Measurements from ENCODE around the gene PARP12.

PARP12 gene

DNA sequence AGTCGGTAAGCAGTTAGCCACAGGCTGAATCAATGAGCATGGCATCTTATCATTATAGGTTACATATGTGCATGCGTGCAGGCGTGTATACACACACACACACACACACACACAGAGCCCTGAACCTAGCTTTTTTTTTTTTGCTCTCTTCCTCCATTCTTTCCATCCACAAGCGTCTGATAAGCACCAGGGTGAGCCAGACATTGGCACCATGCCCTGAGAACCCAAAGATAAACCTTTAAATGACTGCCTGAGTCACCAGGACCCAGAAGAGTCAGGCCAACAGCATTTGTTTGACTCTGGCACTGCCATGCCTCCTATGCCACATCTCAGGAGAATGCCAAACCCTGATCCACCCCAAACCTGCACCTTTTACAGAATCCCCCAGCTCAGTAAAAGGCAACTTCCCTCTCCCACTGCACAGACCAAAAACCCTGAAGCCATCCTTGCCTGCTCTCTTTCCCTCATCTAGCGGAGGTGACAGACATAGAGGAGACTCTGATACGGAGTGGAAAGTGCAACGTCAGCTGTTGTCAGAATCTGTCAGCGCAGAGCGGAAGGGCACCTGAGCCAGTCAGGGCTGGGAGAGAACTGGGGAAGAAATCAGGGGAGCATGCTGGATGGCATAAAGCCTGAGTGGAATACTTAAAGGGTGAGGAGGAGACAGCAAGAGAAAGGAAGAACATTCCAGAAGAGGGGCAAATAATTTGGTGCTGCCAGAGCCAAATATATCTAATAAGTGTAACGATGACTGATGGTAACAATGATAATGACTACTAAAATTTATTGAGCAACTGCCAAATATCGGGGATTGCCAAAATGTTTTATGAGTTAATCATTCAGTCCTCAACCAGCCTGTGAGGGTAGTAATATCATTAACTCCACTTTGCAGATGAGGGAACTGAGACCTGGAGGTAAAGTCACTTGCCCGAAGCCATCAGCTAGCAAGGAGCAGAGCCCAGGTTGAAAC lies 3.2 kb downstream of the PARP12 start:
- DNase-seq, result no peak

DNA sequence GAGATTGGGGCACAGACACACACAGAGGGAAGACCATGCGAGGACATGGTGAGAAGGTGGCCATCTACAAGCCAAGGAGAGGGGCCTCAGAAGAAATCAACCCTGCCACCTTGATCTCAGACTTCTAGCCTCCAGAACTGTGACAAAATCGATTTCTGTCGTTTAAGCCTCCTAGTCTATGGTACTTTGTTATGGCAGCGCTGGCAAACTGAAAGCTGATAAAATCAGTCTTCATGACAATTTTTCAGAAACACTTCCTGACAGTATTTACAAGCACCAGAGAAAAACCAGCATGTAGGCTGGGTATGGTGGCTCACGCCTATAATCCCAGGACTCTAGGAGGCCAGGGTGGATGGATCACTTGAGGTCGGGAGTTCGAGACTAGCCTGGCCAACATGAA lies 4.2 kb downstream of the PARP12 start:
- DNase-seq, result no peak

DNA sequence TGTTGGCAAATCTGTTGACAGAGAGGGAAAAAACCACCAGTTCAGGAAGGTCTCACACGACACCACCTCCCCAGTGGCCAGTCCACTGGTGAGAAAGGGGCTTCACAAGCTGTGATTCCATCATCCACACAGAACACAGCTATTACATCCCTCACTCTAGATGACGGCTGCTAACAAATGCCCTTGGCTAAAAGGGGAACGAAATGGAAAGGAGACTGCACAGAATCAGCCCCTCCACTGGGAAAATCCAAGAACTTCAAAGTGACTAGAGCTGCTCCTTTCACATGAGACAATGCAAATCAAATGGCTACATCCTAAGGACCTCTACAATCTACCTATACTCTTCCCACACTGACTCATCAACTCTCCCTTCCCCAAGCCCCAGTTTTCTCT lies 5.6 kb downstream of the PARP12 start:
- DNase-seq, result no peak

DNA sequence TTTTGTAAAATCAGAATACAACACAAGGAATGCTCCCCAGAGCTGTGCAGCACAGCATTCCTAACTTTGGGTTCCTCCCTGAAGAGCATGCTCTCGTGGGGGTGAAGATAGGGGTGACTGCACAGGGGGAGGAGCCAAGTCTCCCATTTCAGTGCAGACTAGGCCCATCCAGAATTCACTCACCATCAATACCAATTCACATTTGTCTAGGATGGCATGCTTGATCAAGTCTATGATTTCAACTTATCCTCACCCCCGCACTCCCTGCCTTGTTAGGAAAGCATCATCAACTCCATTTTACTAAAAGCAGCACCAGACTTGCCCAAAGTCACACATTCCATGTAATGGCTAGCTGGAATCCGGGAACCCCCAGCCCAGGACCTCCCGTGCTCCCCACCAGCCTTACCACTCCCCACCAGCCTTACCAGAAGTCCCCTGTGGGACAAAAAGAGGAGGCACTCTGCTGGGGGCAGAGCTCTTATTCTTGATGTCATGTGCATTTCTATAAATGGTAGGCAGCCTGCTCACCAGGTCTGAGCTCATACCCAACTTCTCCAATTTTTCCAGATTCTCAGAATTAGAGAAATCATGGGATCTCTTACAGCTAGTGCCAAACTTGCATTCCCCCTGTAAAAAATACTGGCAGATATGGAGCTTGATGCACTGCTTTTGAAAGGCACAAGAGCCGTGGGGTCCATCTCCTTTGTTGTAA lies 6.2 kb downstream of the PARP12 start:
- no peak for DNase-seq

DNA sequence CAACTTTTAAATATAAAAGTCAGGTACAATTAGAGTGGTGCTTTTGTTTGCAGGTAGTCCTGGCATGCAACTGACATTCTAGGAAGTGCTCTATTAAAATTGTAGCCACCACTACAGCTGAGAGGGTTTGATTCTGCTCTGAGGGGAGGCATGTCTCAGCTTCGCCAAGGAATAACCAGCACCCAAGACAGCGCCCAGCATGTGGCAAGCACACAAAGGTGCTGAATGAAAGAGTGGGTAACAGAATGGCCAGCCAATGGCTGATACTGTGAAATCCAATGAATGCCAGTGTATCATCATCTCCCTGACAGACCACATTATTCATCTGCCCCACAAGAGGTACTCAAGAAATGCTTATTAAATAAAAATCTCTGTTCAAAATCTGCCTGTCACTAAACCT lies 6.9 kb downstream of the PARP12 start:
- DNase-seq, result no peak

DNA sequence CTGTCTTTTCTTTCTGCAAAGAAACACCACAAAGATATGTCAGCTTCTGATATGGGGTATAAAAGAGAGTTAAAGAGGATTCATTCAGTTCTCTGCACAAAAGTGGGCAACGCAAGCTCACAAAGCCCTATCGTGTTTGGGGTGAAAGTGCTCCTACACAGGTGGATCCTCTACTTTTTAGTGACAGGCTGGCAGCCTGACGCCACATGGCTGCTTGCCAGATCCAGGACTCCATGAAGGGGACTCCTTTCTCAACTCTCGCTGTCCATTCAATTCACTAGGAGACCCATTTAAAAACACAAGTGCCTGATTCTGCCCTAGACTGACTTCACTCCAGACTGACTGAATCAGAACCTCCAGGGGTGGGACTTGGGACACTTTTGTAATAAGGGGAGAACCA lies 8.0 kb downstream of the PARP12 start:
- DNase-seq, result no peak

DNA sequence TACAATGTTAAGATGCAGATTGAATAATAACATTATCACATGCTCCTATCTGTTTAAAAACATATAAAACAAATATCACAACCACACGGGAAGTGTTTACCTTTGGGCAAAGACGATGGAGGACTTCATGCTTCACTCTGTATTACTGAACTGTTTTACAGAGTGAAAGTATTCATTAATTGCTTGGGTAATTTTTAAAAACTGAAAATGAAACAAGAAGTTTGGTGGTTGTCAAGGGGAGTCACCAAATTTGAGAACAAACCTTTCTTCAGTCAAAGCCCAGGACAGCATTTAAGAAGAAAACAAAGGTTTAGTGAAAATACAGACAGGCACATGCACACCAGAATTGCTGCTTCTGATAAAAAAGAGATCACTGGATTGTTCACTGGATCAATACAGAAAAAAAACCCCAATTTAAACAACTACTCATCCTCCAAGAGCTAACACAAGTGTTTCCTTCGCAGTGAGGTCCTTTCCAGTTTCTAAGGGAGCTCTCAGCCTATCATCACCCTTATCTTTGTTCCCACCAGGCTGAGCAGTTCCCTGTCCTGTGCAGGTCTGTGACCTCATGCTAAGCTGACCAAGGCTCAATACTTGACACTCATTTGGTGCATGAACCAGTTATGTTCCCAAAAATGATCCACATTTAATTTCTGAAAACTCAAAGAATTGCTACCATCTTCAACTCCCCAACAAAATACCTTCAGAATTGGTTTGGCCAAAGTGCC lies 8.8 kb downstream of the PARP12 start:
- no peak for DNase-seq

DNA sequence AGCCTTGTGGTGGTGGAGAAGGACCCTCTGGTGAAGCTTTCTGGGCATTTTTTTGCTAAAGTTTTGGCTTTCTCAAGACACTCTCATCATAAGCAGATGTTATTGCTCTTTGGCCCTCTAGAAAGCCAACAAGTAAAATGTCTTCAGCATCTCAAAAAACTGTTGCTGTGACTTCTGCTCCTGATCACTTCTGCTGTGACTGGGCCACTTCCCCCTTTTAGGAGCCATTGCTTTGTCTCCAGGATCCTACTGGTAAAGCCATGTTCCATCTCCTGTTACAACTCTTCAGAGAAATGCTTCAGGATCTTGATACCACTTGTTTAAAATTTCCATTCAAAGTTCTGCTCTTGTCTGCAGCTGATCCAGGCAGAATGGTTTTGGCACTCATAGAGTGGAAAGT lies 10.9 kb downstream of the PARP12 start:
- no peak for DNase-seq

DNA sequence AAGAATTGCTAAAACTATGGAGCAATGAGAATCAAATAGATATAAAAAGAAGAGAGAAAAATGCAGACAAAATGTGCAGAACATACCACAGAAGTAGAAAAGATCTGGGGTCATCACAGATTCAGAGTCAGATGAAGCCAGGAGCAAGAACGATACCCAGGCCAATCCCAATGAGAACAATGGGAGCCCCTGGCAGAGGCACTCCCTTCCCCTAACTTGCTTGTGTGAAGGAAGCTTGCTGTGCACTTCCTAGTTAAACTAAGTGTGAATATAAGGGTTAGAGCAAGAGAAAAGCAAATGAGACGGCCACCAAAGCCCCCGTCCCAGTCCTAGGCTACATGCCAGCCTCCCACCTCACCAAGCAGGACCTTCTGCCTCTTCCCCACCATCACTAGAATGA lies 12.7 kb downstream of the PARP12 start:
- DNase-seq, result no peak

DNA sequence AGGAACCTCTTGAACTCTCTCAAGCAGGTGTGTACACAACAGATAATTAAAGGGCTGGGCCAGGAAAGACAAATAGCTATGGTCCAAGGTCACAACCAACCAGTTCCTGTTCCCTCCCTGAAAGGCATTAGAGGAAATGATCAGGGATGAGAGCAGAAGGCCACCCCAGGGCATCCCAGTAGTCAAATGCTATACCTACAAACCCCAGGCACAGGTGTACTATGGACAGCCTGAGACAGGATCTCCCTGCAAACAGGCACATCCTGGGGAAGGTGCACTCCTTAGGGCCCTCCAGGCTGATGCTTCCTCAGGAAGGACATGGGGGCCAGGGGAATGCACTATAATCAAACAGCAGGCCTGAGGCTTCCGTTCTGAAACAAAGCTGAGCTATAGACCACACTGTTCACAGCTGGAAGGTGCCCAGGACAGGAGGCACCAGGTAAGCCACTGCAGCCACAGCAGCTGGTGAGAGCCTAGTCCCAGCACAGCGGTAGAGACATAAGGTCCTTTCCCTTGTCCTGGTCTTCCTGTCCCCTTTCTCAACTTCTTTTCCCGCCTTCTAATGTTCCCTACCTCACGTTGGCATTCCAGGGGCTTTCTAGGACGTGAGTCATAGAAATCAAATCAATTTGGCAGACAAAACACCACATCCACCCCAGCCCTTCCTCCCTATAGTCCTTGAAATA lies 13.3 kb downstream of the PARP12 start:
- peak in 2 of 3 experiments; percentile 44 to 84 for DNase-seq

DNA sequence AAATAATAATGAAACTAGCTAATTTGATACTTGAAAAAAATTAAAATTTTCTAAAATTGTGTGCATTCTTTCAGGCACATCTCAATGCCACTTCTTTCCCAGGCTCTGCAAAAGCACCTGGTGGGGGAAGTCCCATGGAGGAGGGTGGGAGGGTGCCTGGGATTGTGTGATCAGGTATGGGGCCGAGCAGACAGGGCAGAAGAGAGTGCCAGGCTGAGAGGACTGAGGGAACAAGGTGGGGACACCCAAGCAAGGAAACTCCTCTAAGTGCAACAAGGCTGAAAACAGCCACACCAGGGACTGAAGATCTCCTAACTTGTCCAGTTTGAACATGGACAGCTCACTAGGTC lies 13.8 kb downstream of the PARP12 start:
- DNase-seq, result no peak

DNA sequence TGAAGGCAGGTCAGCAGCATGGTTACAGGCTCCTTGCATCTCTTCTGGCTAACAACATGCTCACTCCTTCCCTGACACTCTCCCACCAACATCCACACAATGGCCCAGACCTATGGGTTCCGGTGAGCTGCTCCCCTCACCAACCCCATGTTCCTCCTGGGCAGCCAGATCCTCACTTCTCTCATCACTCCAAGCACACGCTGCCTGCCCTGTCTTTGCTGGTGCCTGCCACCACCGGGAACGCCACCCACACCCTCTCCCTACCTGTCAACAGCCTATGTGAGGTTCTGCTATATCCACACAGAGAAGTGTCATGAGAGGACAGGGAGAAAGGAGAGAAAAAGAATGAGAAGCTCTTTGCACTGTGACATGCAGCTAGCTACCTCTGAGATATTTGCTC lies 14.6 kb downstream of the PARP12 start:
- DNase-seq, result no peak

DNA sequence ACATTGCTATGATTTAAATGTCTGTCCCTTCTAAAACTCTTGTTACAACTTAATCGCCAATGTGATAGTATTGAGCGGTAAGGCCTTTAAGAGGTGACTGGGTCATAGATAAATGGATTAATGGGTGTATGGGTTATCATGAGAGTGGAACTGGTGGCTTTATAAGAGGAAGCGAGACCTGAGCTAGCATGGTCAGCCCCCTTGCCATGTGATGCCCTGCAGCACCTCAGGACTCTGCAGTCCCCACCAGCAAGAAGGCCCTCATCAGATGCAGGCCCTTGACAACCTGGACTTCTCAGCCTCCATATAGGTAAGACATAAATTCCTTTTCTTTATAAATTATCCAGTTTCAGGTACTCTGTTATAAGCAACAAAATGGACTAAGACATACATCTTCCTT lies 15.6 kb downstream of the PARP12 start:
- no peak for DNase-seq

DNA sequence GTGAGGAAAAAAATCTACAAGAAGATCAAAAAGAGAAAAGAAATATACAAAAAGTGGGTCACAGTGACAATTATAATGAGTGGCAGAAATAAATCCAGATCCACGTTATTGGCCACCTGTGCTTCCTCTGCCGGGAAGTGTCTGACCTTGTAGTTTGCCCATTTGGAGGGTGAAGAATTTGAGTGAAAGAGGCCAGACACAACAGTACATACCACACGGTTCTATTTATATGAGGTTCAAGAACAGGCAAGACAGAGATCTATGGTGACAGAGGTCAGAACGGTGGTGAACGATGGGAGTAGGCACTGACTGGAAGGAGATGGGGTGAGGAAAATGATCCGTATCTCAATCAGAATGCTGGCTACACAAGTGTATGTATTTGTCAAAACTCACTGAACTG lies 17.1 kb downstream of the PARP12 start:
- no peak for DNase-seq

DNA sequence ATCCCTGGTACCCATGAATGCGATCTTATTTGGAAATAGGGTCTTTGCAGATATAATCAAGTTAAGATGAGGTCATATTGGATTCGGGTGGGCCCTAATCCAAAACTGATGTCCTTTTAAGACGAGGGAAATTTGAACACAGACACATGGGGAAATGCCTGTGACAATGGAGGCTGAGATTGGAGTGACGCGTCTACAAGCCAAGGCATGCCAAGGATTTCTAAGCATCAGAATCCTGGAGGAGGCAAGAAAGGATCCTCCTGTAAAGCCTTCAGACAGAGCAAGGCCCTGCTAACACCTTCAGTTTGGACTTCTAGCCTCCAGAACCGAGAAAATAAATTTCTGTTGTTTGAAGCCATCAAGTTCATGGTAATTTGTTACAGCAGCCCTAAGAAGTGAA lies 18.5 kb downstream of the PARP12 start:
- DNase-seq, result no peak

DNA sequence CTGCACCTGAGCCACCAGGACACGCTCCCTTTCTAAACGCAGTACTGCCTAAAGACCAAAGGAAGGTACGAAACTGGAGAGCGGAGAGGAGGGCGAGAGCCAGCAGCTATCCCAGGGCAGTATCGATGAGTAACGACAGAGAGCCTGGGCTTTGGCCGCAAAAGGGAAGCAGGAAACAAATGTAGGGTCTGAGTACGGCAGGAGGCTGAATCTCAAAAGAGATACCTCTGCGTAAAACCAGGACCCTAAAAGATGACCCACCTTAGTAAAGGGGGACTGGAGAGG lies 20.4 kb downstream of the PARP12 start:
- no peak for DNase-seq

DNA sequence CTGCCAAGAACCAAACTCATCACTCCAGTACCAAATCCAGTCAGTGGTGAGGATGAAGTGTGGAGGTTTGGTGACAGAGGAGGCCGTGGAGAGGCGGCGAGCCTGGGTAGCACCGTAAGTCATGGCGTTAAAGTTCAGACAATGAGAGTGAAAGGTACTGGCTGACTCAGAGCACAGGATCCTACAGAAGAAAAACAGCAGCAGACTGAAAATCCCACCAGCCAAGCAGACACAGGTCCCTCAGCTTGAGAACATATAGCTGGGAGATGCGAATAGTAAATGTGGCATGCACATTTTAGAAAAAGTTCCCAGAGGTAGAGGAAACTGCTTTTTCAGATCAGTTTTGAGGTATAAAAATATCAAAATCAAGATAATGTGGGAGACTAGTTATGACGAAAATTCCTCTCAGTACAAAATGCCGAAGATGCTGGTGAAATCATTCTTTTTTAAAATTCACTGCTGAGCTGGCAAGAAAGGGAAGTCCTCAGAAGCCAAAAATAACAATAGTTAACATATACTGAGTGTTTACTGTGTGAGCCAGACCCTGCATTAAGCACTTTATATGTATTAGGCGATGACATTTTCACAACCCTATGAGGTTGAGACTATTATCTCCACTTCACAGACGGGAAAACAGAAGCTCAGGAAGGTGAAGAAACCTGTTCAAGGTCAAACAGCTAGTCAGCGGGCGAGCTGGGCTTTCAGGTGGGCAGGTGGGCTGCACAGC lies 20.9 kb downstream of the PARP12 start:
- DNase-seq, result no peak

DNA sequence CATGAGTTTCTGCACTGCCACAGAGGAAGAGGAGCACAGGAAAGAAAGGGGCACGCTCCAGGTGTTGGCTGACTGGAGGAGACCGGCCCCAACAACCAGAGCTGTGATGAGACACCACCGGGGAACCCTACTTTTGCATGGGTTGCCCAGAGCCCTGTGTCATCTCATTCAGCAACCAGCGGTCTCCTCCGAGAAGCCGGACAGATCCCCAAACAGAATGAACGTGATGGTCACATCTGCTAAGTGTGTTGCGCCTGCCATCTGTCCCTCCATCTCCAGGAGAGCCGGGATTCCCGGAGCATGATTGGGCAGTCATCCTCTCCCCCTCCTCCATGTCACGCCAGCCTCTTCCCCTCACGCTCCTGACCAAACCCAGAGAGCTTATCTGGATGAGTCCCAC lies 22.9 kb downstream of the PARP12 start:
- no peak for DNase-seq

DNA sequence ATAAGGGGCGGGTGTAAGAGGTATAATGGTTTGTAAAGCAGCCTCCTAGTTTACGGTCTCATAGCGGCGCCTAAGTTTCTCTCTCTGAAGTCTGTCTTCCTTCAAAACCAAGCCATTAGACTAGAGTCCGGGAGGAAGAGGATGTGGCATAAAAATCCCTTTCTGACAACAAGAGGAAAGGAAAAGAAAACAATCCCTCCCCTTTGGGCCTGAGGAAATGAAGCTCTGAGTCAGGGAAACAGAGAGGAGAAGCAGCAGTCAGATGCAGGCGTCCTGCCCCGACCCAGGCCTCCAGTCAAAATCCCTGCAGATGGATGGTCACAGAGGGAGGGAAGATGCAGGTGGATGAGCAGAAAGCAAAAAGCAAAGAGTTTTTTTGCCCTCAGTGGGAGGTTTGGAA lies 23.7 kb downstream of the PARP12 start:
- DNase-seq, result no peak

DNA sequence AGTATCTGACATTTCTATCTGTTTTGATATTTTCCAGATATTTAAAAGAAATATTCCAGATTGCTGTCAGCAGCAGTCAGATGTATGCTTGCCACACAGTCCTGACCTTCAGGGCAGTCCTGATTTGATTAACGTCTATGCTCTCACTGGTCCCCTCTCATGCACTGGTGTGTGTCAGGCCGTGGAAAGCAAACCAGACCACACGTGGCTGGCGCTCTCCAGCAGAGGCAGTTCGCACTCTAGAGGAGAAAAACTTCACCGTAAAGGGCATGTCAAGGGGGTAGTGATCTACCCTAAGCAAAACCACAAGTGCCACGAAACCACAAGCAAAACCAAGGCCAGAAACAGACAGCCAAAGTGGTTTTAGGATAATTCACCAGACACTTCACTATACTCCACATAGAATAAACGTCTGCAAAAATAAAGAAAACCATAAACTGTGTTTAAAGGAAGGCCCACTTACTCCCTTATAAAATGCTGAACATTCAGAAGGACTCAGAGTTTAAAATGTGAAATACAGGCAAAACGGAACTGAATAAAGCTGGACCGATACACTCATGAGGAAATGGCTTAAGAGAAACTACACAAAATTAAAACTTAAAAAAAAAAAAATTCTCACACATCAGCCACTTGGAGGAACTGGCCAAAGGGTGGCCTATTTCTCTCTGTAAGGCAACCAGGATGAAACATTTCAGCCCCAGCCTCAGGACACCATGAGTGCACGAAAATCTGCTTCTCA lies 26.4 kb downstream of the PARP12 start:
- peak in 1 of 3 experiments; percentile 44 for DNase-seq

DNA sequence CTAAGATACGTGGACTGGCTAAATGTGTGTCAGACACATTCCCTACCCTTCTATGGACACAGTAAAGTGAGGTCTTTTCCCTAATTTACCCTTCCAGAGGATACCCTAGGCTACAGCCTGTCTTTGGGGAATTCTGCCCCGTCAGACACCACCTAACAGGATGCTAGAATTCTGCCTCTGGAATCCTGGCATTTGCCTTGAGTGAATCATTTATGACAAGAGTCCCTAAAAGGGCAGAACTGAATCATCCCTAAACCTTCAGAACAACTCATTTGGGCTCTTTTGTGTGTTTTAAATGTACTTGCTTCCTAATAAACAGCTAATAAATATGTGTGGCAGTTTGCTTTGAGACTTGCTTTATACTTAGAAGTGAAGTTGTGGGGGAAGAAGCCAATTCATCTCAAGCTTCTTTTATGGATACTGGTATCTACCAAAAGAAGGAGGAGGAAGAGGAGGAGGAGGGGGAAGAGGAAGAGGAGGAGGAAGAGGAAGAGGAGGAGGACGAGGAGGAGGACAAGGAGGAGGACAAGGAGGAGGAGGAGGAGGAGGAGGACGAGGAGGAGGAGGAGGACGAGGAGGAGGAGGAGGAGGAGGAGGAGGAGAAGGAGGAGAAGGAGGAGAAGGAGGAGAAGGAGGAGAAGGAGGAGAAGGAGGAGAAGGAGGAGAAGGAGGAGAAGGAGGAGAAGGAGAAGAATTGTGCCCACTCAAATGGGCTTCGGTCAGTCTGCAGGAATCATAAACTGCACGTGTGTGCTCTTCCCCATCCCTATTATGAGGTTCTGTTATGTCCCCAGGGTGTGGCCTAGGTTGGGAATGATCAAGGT lies 27.1 kb downstream of the PARP12 start:
- DNase-seq, result no peak
